GM12878 (cell line): Measurements from ENCODE around the gene LRRN4. TPM values are rescaled to one million over a fixed set of nuclear protein-coding genes. Genes with fewer than 3 reads are reported as not detected.

ENCODE experiments used
- ATAC-seq: fragments of 200-7000 bp; cut with Tn5 transposase; 3 replicates; pipeline ENCODE4 v1.9.1; 2020; ENCODE audit warnings: mild to moderate bottlenecking, moderate library complexity
- BruUV-seq: library from RNA; stranded (reverse); fragments of 400-500 nt; replicated peaks from 2 replicates; lab custom pipeline; 2021; lab: Mats Ljungman, UMichigan
- CTCF ChIA-PET: fragments of 300-600 bp; sonication (Branson Sonifier 250); formaldehyde crosslinking; extraction: SDS; loops from one replicate; lab custom pipeline; 2021; ENCODE audit warnings: inconsistent platforms; lab: Yijun Ruan, JAX
- POLR2A ChIA-PET: fragments of 350-600 bp; formaldehyde crosslinking; extraction: SDS; loops from one replicate; lab custom pipeline; 2021; ENCODE audit warnings: inconsistent platforms; lab: Charles Lee
- RAD21 ChIA-PET: fragments of 300-600 bp; sonication (Branson Sonifier 250); formaldehyde crosslinking; loops from one replicate; lab custom pipeline; 2023; ENCODE audit warnings: antibody characterized with exemption; ENCODE audit not compliant: unreplicated experiment; lab: Charles Lee
- SMC1A ChIA-PET: fragments of 300-600 bp; sonication (Branson Sonifier 250); formaldehyde crosslinking; loops from one replicate; lab custom pipeline; 2023; ENCODE audit not compliant: unreplicated experiment, uncharacterized antibody; lab: Charles Lee
- DNase-seq: peaks from one replicate; pipeline ENCODE4 v3.0.0-alpha.2; 2011; ENCODE audit warnings: low read depth, low spot score
- FAIRE-seq: peaks from 3 replicates; lab custom pipeline; 2011; peaks lifted over from hg19 to GRCh38; lab: Jason Lieb, UNC
- H2AFZ ChIP-seq: 2 replicates; pipeline ENCODE4 v1.6.0; 2011; ENCODE audit warnings: low read depth, low read length, control low read depth; ENCODE audit not compliant: control insufficient read depth
- H3K27ac ChIP-seq: 2 replicates; pipeline ENCODE4 v1.5.1; 2011; ENCODE audit warnings: control low read depth; ENCODE audit not compliant: control insufficient read depth, insufficient read depth
- H3K27me3 ChIP-seq, 2 experiments: replicated peaks in 1 of 2; 2 replicates each; pipeline versions ENCODE4 v1.6.0 to v1.6.1; 2011; ENCODE audit warnings: low read length in 1 of 2; ENCODE audit not compliant: control insufficient read depth in 2 of 2, insufficient read depth in 2 of 2
- H3K36me3 ChIP-seq, 2 experiments: 2 replicates each; pipeline ENCODE4 v1.5.1; 2011; ENCODE audit warnings: low read length in 1 of 2; ENCODE audit not compliant: control insufficient read depth in 2 of 2, insufficient read depth in 2 of 2
- H3K4me1 ChIP-seq: 2 replicates; pipeline ENCODE4 v1.6.1; 2011; ENCODE audit warnings: mild to moderate bottlenecking, low read length, moderate library complexity, mixed read lengths; ENCODE audit not compliant: control insufficient read depth, insufficient read depth
- H3K4me2 ChIP-seq: 2 replicates; pipeline ENCODE4 v1.6.0; 2011; ENCODE audit warnings: control low read depth; ENCODE audit not compliant: control insufficient read depth, insufficient read depth
- H3K4me3 ChIP-seq: fragments of 200-600 bp; sonication (generic); 2 replicates; pipeline ENCODE4 v1.5.1; 2016
- H3K79me2 ChIP-seq: 2 replicates; pipeline ENCODE4 v1.6.0; 2011; ENCODE audit warnings: low read length; ENCODE audit not compliant: control insufficient read depth, insufficient read depth
- H3K9ac ChIP-seq: 2 replicates; pipeline ENCODE4 v1.8.0; 2011; ENCODE audit warnings: low read length, control low read depth, mixed read lengths; ENCODE audit not compliant: control insufficient read depth, insufficient read depth
- H3K9me3 ChIP-seq: replicated peaks from 3 replicates; pipeline ENCODE4 v1.5.1; 2011; ENCODE audit warnings: mild to moderate bottlenecking, low read length; ENCODE audit not compliant: control insufficient read depth, insufficient read depth
- H4K20me1 ChIP-seq: 2 replicates; pipeline ENCODE4 v1.6.0; 2011; ENCODE audit not compliant: control insufficient read depth, insufficient read depth
- ETV6 ChIP-seq, 2 experiments: fragments of 450-650 bp in 1 of 2; IDR thresholded peaks in 1 of 2; conservative IDR thresholded peaks in 1 of 2; 2 replicates each; pipeline ENCODE4 v1.6.1; 2014; ENCODE audit warnings: antibody characterized with exemption in 1 of 2, borderline replicate concordance in 1 of 2, low read depth in 1 of 2, mild to moderate bottlenecking in 1 of 2, moderate library complexity in 1 of 2
- EZH2 ChIP-seq: IDR thresholded peaks from 2 replicates; pipeline ENCODE4 v1.6.1; 2012; ENCODE audit warnings: low read depth, mild to moderate bottlenecking, control low read depth, inconsistent platforms, low read length, borderline replicate concordance; ENCODE audit not compliant: control insufficient read depth
- IKZF1 ChIP-seq: fragments of 450-650 bp; conservative IDR thresholded peaks from 2 replicates; pipeline ENCODE4 v1.6.1; 2017; ENCODE audit warnings: antibody characterized with exemption, mild to moderate bottlenecking
- IRF4 ChIP-seq: IDR thresholded peaks from 2 replicates; pipeline ENCODE4 v1.6.1; 2011; ENCODE audit warnings: low read depth, low read length
- JUNB ChIP-seq: IDR thresholded peaks from 2 replicates; pipeline ENCODE4 v1.6.1; 2016; ENCODE audit warnings: antibody characterized with exemption, mild to moderate bottlenecking
- MLLT1 ChIP-seq: fragments of 450-650 bp; IDR thresholded peaks from 2 replicates; pipeline ENCODE4 v1.6.1; 2016; ENCODE audit warnings: mild to moderate bottlenecking
- NKRF ChIP-seq: fragments of 450-650 bp; conservative IDR thresholded peaks from 2 replicates; pipeline ENCODE4 v1.6.1; 2017; ENCODE audit warnings: mild to moderate bottlenecking, moderate library complexity
- RB1 ChIP-seq: fragments of 450-650 bp; formaldehyde crosslinking; IDR thresholded peaks from 2 replicates; pipeline ENCODE4 v1.6.1; 2017; ENCODE audit warnings: mild to moderate bottlenecking, borderline replicate concordance
- TCF12 ChIP-seq: IDR thresholded peaks from 2 replicates; pipeline ENCODE4 v1.6.1; 2011; ENCODE audit warnings: low read depth, mild to moderate bottlenecking, low read length
- ZBTB11 ChIP-seq: fragments of 450-650 bp; formaldehyde crosslinking; IDR thresholded peaks from 2 replicates; pipeline ENCODE4 v1.5.0; 2022; ENCODE audit warnings: mild to moderate bottlenecking, missing genetic modification characterization
- ZNF592 ChIP-seq: fragments of 450-650 bp; IDR thresholded peaks from 2 replicates; pipeline ENCODE4 v1.6.1; 2017; ENCODE audit warnings: mild to moderate bottlenecking, moderate library complexity
- WGBS: methylation state at CpG from one replicate; pipeline ENCODE4 v1.1.6; 2016; ENCODE audit warnings: low lambda C conversion rate; ENCODE audit not compliant: insufficient replicate concordance, insufficient coverage; ENCODE audit errors: missing lambda C conversion rate; 5-methylcytosine and 5-hydroxymethylcytosine counted together
- in situ Hi-C: fragments of 300-500 bp; cut with MboI; formaldehyde crosslinking; loops from 9 replicates; pipeline ENCODE4 v1.14.3; 2018; ENCODE audit warnings: mixed read lengths
- intact Hi-C: fragments of 100-400 bp; cut with micrococcal nuclease; formaldehyde crosslinking; loops from one replicate; pipeline ENCODE4 v1.14.2; 2022; ENCODE audit not compliant: unreplicated experiment
- polyA plus RNA-seq, 11 experiments: library from polyadenylated mRNA; depleted of rRNA in 4 of 11; unstranded in 6 of 11; stranded (reverse) in 5 of 11; fragments of >200 nt; fragmentation: Nextera tagmentation in 4 of 11; fragmentation: Illumina TruSeq in 1 of 11; extraction: Ambion mirVana in 4 of 11; extraction: Trizol in 1 of 11; gene quantifications; 1 replicate in 1 of 11; 2 replicates in 10 of 11; pipeline versions ENCODE4 v1.2.1 to v1.2.3, GENCODE V29; 2011 to 2016; ENCODE audit warnings: inconsistent platforms in 2 of 11, missing spikeins in 2 of 11, low read depth in 1 of 11
- total RNA-seq, 4 experiments: library from RNA; depleted of rRNA in 3 of 4; stranded (reverse); fragments of >200 nt in 3 of 4; fragmentation: Illumina TruSeq in 1 of 4; extraction: Trizol in 1 of 4; gene quantifications; 2 replicates each; pipeline versions ENCODE4 v1.2.1 to v1.2.3, GENCODE V29; 2013 to 2021

LRRN4 gene
- total and polyA plus RNA-seq, 10 of the 15 experiments (the other 5 are each of a cell fraction or from before 2014, with no cell fraction given), result 0.11 TPM; not detected in 9

- TF ChIP-seq ZNF592, result no peak
- TF ChIP-seq IRF4, result no peak
- no peak for TF ChIP-seq MLLT1
- TF ChIP-seq EZH2, result no peak
These were observed 46.0 kb upstream of the LRRN4 start (continued) for GRCh38 chr20:6099819-6100218.

- no peak overlapping the region for H2AFZ ChIP-seq
- no peaks in the 10 kb centered on the region for H4K20me1 ChIP-seq
- H3K79me2 ChIP-seq, result no peaks in the 10 kb centered on the region
- H3K27ac ChIP-seq, result no peak overlapping the region
- ChIA-PET POLR2A (interaction anchor here (0.6 kb wide), 1 partner anchor 1046 kb away, joined by 5 read pairs; no protein-coding TSS in a partner anchor), SMC1A (interaction anchor here (0.8 to 1.4 kb wide), 2 partner anchors 13 to 523 kb away, joined by 3 read pairs; no protein-coding TSS in a partner anchor), RAD21 (no interaction called here), CTCF (no interaction called here)
- in situ Hi-C loops, result no loop called here
- no TSS peak for BruUV-seq
- FAIRE-seq (no peak), DNase-seq (no peak), ATAC-seq (no peak)
- H3K27me3 ChIP-seq, result no peaks in the 10 kb centered on the region
- WGBS, result 59% methylated on average over 5 of the region's 5 CpGs
- H3K4me1 ChIP-seq, result no peaks in the 10 kb centered on the region
- intact Hi-C loops, result no loop called here
- no peak overlapping the region for H3K4me3 ChIP-seq
- H3K36me3 ChIP-seq, result no peaks in the 10 kb centered on the region
- H3K9me3 ChIP-seq, result no peaks in the 10 kb centered on the region
- no peak overlapping the region for H3K4me2 ChIP-seq
- H3K9ac ChIP-seq, result no peak overlapping the region
- TF ChIP-seq TCF12 (no peak), ZBTB11 (CRISPR knock-in tag) (no peak), JUNB (no peak), NKRF (no peak), RB1 (no peak), IKZF1 (no peak), ETV6 (conservative IDR thresholded peaks at IDR 0.05 in 1 of 2, IDR thresholded peaks at IDR 0.05 in 1 of 2; ENCODE audit: borderline replicate concordance in 1 of 2, low read depth in 1 of 2) (no peak)
These were observed 41.5 kb upstream of the LRRN4 start for GRCh38 chr20:6095409-6095808.
